Vagina (tissue), 2 donors: ENCODE results near the gene SVBP. TPM values are rescaled to one million over a fixed set of nuclear protein-coding genes. Genes with fewer than 3 reads are reported as not detected.
"Not testable (repeated sequence)": the region's sequence is repeated elsewhere in the genome, so short reads cannot be mapped to it uniquely, and the experiment has no call there.

ENCODE experiments used
- DNase-seq, 2 donors: peaks; one replicate each; pipeline ENCODE4 v3.0.0-alpha.2; 2017; ENCODE audit errors: extremely low spot score in 2 of 2
- H3K27ac ChIP-seq: fragments of 200-600 bp; sonication (generic); one replicate; pipeline ENCODE4 v1.5.1; 2019
- H3K27me3 ChIP-seq: fragments of 200-600 bp; sonication (generic); one replicate; pipeline ENCODE4 v1.5.1; 2019
- H3K36me3 ChIP-seq, 2 donors: fragments of 200-600 bp; sonication (generic); one replicate each; pipeline ENCODE4 v1.5.1; 2017 to 2019
- H3K4me1 ChIP-seq: fragments of 200-600 bp; sonication (generic); one replicate; pipeline ENCODE4 v1.5.1; 2019
- H3K4me3 ChIP-seq, 2 donors: fragments of 200-600 bp; sonication (generic); 1 replicate in 1 of 2; 2 replicates in 1 of 2; pipeline ENCODE4 v1.5.1; 2016 to 2019
- H3K9me3 ChIP-seq: fragments of 200-600 bp; sonication (generic); one replicate; pipeline ENCODE4 v1.5.1; 2019
- CTCF ChIP-seq, 3 experiments: fragments of 450-650 bp in 2 of 3; fragments of 200-600 bp in 1 of 3; sonication (generic) in 1 of 3; IDR thresholded peaks; one replicate each; pipeline ENCODE4 v1.5.1; 2017 to 2019; ENCODE audit warnings: antibody characterized with exemption in 3 of 3, mild to moderate bottlenecking in 2 of 3, moderate library complexity in 2 of 3
- POLR2A ChIP-seq, 2 donors: fragments of 450-650 bp; IDR thresholded peaks; one replicate each; pipeline ENCODE4 v1.6.1; 2017; ENCODE audit warnings: antibody characterized with exemption in 2 of 2, mild to moderate bottlenecking in 2 of 2, moderate library complexity in 2 of 2
- POLR2AphosphoS5 ChIP-seq, 2 donors: sonication (generic); formaldehyde crosslinking; IDR thresholded peaks; one replicate each; pipeline ENCODE4 v1.9.0; 2017; ENCODE audit warnings: antibody characterized with exemption in 2 of 2, mild to moderate bottlenecking in 2 of 2, low read depth in 1 of 2; ENCODE audit not compliant: insufficient read depth in 1 of 2
- intact Hi-C: fragments of 100-400 bp; cut with DNase I; formaldehyde crosslinking; loops from one replicate; pipeline ENCODE4 v1.15.1; 2023
- total RNA-seq: library from RNA; depleted of rRNA; stranded (reverse); fragments of >200 nt; gene quantifications from one replicate; pipeline ENCODE4 v1.2.3, GENCODE V29; 2016

SVBP gene
- total RNA-seq = 23.8 TPM

GRCh38 chr1:42816585-42817439 is at the start of gene SVBP, which contains the start of gene ERMAP:
TSS of gene SVBP (minus strand) at chr1:42817397. CDS start at chr1:42816544, 853 bp downstream.
TSS of gene ERMAP (plus strand) at chr1:42817122. CDS start at chr1:42830449, 13,327 bp downstream.
- Histone ChIP-seq H3K9me3 (no peaks in the 10 kb centered on the region), H3K36me3 (peaks cover 0 to 6% of the 10 kb centered on the region in 2 donors), H3K27me3 (no peaks in the 10 kb centered on the region), H3K4me3 (peak within 1 kb of the TSS; percentile 56 to 79), H3K27ac (peak within 1 kb of the TSS; percentile 81), H3K4me1 (peaks cover 27% of the 10 kb centered on the region)
- intact Hi-C loops = no loop called here
- TF ChIP-seq POLR2A (IDR thresholded peaks at IDR 0.05) = no peak
- peak in 1 of 2 donors; percentile 79 for TF ChIP-seq POLR2AphosphoS5 (IDR thresholded peaks at IDR 0.05; ENCODE audit: insufficient read depth in 1 of 2, low read depth in 1 of 2)
- DNase-seq = no peak

GRCh38 chr1:42866549-42866948 is 49.4 kb upstream of the SVBP start:
- Histone ChIP-seq H3K27me3 (no peaks in the 10 kb centered on the region), H3K4me3 (no peak overlapping the region), H3K36me3 (no peaks in the 10 kb centered on the region), H3K9me3 (no peaks in the 10 kb centered on the region), H3K4me1 (no peaks in the 10 kb centered on the region), H3K27ac (no peak overlapping the region)
- intact Hi-C loops = no loop called here
- DNase-seq = no peak
- TF ChIP-seq POLR2AphosphoS5 (IDR thresholded peaks at IDR 0.05; ENCODE audit: insufficient read depth in 1 of 2, low read depth in 1 of 2) (no peak), POLR2A (IDR thresholded peaks at IDR 0.05) (no peak), CTCF (IDR thresholded peaks at IDR 0.05) (no peak)

DNA sequence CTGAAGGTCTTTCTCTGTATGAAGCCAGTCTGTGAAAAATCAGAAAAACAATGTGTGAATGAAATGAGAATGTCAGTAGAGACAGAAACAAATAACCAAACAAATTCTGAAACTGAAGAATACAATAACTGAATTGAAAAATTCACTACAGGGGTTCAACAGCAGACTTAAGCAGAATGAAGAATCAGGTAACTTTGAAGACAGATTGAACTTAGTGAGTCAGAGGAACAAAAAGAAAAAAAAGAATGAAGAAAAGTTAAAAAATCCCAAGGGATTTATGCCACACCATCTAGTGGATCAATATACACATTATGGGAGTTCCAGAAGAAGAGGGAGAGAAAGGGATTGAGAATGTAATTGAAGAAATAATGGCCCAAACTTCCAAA is 43.8 kb upstream of the SVBP start:
- no peak overlapping the region for H3K4me3 ChIP-seq
- DNase-seq = no peak
- no peaks in the 10 kb centered on the region for H3K27me3 ChIP-seq
- H3K4me1 ChIP-seq = no peaks in the 10 kb centered on the region
- H3K36me3 ChIP-seq = no peaks in the 10 kb centered on the region
- TF ChIP-seq CTCF (IDR thresholded peaks at IDR 0.05) (no peak), POLR2AphosphoS5 (IDR thresholded peaks at IDR 0.05; ENCODE audit: insufficient read depth in 1 of 2, low read depth in 1 of 2) (no peak), POLR2A (IDR thresholded peaks at IDR 0.05) (no peak)
- intact Hi-C loops = no loop called here
- H3K27ac ChIP-seq = no peak overlapping the region
- no peaks in the 10 kb centered on the region for H3K9me3 ChIP-seq

- no peak overlapping the region for H3K4me3 ChIP-seq
- H3K36me3 ChIP-seq = no peaks in the 10 kb centered on the region
- no peak overlapping the region for H3K27ac ChIP-seq
- no peaks in the 10 kb centered on the region for H3K9me3 ChIP-seq
- TF ChIP-seq POLR2A (IDR thresholded peaks at IDR 0.05) (no peak), CTCF (IDR thresholded peaks at IDR 0.05) (no peak), POLR2AphosphoS5 (IDR thresholded peaks at IDR 0.05; ENCODE audit: insufficient read depth in 1 of 2, low read depth in 1 of 2) (no peak)
- H3K27me3 ChIP-seq = no peaks in the 10 kb centered on the region
- intact Hi-C loops = no loop called here
- no peak for DNase-seq
- H3K4me1 ChIP-seq = no peaks in the 10 kb centered on the region
Observed at GRCh38 chr1:42860339-42861013, 43.3 kb upstream of the SVBP start.

GRCh38 chr1:42859366-42859765 is 42.2 kb upstream of the SVBP start:
- H3K4me3 ChIP-seq, H3K4me1 ChIP-seq, H3K27me3 ChIP-seq, H3K27ac ChIP-seq, H3K36me3 ChIP-seq, intact Hi-C loops, DNase-seq, H3K9me3 ChIP-seq: not testable (repeated sequence)

GRCh38 chr1:42856554-42856953 is 39.4 kb upstream of the SVBP start:
- H3K36me3 ChIP-seq = peaks cover 0 to 10% of the 10 kb centered on the region in 2 donors
- peaks cover 16% of the 10 kb centered on the region for H3K4me1 ChIP-seq
- intact Hi-C loops, DNase-seq, H3K27ac ChIP-seq, H3K4me3 ChIP-seq, H3K9me3 ChIP-seq, H3K27me3 ChIP-seq: not testable (repeated sequence)
